ENCODE data around the gene CCNJL.

Gene CCNJL

GRCh38 chr5:160326981-160327380 lies 14.6 kb upstream of the CCNJL start:
- H3K27ac ChIP-seq = no peak overlapping the region
- no peaks in the 10 kb centered on the region for H3K27me3 ChIP-seq (replicated peaks)
- no peak for DNase-seq
- H3K4me3 ChIP-seq (ENCODE audit: low read depth, low read length) = no peak overlapping the region
- in situ Hi-C loops (cut with HindIII; ENCODE audit: low pct_ligation_motif_present, low sequenced_read_pairs) = no loop called here
- TF ChIP-seq, protein P1, sequence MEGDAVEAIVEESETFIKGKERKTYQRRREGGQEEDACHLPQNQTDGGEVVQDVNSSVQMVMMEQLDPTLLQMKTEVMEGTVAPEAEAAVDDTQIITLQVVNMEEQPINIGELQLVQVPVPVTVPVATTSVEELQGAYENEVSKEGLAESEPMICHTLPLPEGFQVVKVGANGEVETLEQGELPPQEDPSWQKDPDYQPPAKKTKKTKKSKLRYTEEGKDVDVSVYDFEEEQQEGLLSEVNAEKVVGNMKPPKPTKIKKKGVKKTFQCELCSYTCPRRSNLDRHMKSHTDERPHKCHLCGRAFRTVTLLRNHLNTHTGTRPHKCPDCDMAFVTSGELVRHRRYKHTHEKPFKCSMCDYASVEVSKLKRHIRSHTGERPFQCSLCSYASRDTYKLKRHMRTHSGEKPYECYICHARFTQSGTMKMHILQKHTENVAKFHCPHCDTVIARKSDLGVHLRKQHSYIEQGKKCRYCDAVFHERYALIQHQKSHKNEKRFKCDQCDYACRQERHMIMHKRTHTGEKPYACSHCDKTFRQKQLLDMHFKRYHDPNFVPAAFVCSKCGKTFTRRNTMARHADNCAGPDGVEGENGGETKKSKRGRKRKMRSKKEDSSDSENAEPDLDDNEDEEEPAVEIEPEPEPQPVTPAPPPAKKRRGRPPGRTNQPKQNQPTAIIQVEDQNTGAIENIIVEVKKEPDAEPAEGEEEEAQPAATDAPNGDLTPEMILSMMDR (IDR thresholded peaks at IDR 0.05; ENCODE audit: low read depth, low read length, missing control alignments) = no peak
- no peaks in the 10 kb centered on the region for H3K36me3 ChIP-seq (replicated peaks)

- in situ Hi-C loops (cut with HindIII; ENCODE audit: low pct_ligation_motif_present, low sequenced_read_pairs) = no loop called here
- no peak for DNase-seq
- H3K36me3 ChIP-seq (replicated peaks) = no peaks in the 10 kb centered on the region
- H3K4me3 ChIP-seq (ENCODE audit: low read depth, low read length) = no peak overlapping the region
- TF ChIP-seq, protein P1 (IDR thresholded peaks at IDR 0.05; ENCODE audit: low read depth, low read length, missing control alignments) = no peak
- no peak overlapping the region for H3K27ac ChIP-seq
- H3K27me3 ChIP-seq (replicated peaks) = no peaks in the 10 kb centered on the region
These were observed 13.4 kb upstream of the CCNJL start for GRCh38 chr5:160325716-160326115.

- TF ChIP-seq, protein P1 (IDR thresholded peaks at IDR 0.05; ENCODE audit: low read depth, low read length, missing control alignments) = no peak
- no peaks in the 10 kb centered on the region for H3K27me3 ChIP-seq (replicated peaks)
- DNase-seq = no peak
These were observed 12.5 kb upstream of the CCNJL start for GRCh38 chr5:160324886-160325285.

DNA sequence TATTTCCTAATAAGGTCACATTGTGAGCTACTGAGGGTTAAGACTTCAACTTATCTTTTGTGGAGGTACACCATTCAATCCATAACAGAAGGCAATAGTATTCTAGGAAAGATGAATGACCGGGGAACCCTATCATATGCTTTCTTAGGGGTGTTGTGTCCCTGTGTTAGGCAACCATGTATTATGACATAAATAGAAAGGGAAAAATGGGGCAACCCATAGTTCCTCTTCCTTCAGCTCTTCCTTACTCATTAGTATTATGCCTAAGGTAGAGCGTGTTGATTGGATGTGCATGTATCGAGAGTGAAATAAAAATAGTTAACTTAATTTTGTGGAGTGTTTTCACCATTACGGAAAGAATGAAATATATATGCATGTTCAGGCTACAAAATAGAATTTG lies 6.0 kb upstream of the CCNJL start:
- TF ChIP-seq, protein P1 (IDR thresholded peaks at IDR 0.05; ENCODE audit: low read depth, low read length, missing control alignments) = no peak
- Histone ChIP-seq H3K36me3 (replicated peaks) (no peaks in the 10 kb centered on the region), H3K27me3 (replicated peaks) (no peaks in the 10 kb centered on the region), H3K4me3 (ENCODE audit: low read depth, low read length) (no peak overlapping the region), H3K27ac (no peak overlapping the region)
- in situ Hi-C loops (cut with HindIII; ENCODE audit: low pct_ligation_motif_present, low sequenced_read_pairs) = no loop called here
- no peak for DNase-seq

More at GRCh38 chr5:160324886-160325285, 12.5 kb upstream of the CCNJL start:
- Histone ChIP-seq H3K4me3 (ENCODE audit: low read depth, low read length) (no peak overlapping the region), H3K27ac (no peak overlapping the region), H3K36me3 (replicated peaks) (no peaks in the 10 kb centered on the region)
- in situ Hi-C loops (cut with HindIII; ENCODE audit: low pct_ligation_motif_present, low sequenced_read_pairs) = no loop called here

DNA sequence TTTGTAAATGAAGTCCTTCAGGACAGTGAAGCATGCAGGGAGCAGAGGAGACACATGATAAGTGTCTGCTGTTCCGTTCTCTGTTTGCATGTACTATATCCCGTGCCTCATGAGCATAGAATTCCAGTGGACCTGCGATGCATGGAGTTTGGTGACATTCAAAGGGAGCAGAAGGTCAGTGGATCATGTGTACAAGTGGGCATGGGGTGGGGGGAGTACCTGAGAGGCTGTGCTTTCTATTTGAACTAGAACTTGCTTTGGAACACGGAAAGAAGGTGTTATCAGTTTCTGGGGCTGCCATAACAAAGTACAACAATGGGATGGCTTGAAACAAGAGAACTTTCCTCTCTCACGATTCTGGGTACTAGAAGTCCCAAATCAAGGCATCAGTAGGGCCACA lies 5.1 kb upstream of the CCNJL start:
- TF ChIP-seq, protein P1 (IDR thresholded peaks at IDR 0.05; ENCODE audit: low read depth, low read length, missing control alignments) = no peak
- no peak for DNase-seq
- no peaks in the 10 kb centered on the region for H3K36me3 ChIP-seq (replicated peaks)
- H3K27me3 ChIP-seq (replicated peaks) = no peaks in the 10 kb centered on the region
- no peak overlapping the region for H3K4me3 ChIP-seq (ENCODE audit: low read depth, low read length)
- no peak overlapping the region for H3K27ac ChIP-seq
- in situ Hi-C loops (cut with HindIII; ENCODE audit: low pct_ligation_motif_present, low sequenced_read_pairs) = no loop called here

- in situ Hi-C loops (cut with HindIII; ENCODE audit: low pct_ligation_motif_present, low sequenced_read_pairs) = no loop called here
- Histone ChIP-seq H3K27ac (no peak overlapping the region), H3K27me3 (replicated peaks) (no peaks in the 10 kb centered on the region), H3K4me3 (ENCODE audit: low read depth, low read length) (no peak overlapping the region), H3K36me3 (replicated peaks) (no peaks in the 10 kb centered on the region)
- DNase-seq = no peak
- TF ChIP-seq, protein P1 (IDR thresholded peaks at IDR 0.05; ENCODE audit: low read depth, low read length, missing control alignments) = no peak
These were observed 3.6 kb upstream of the CCNJL start for GRCh38 chr5:160315968-160316367.

Measured in brain microvascular endothelial cell (primary cell).